IMR-90 (cell line): ENCODE results near the gene FBXO41. TPM values are rescaled to one million over a fixed set of nuclear protein-coding genes. Genes with fewer than 3 reads are reported as not detected.

Source experiments
- ATAC-seq: fragments of 200-7000 bp; cut with Tn5 transposase; 2 replicates; pipeline ENCODE4 v1.9.1; 2020; ENCODE audit warnings: low read depth, mild to moderate bottlenecking, moderate library complexity
- BruUV-seq: library from RNA; stranded (reverse); fragments of 400-500 nt; replicated peaks from 2 replicates; lab custom pipeline; 2021; lab: Mats Ljungman, UMichigan
- CTCF ChIA-PET: fragments of 300-600 bp; formaldehyde crosslinking; extraction: SDS; loops from one replicate; lab custom pipeline; 2021; ENCODE audit warnings: antibody characterized with exemption; lab: Yijun Ruan, JAX
- POLR2A ChIA-PET: fragments of 300-600 bp; sonication (Branson Sonifier 250); formaldehyde crosslinking; loops from one replicate; lab custom pipeline; 2022; ENCODE audit warnings: antibody characterized with exemption; ENCODE audit not compliant: unreplicated experiment; lab: Charles Lee
- DNase-seq: peaks from one replicate; pipeline ENCODE4 v3.0.0; 2013
- H2AFZ ChIP-seq: replicated peaks from 2 replicates; pipeline ENCODE3; 2013; ENCODE audit warnings: low read length, mild to moderate bottlenecking; ENCODE audit not compliant: poor library complexity
- H2AK5ac ChIP-seq: 2 replicates; pipeline ENCODE4 v1.6.1; 2013; ENCODE audit warnings: low read depth, low read length, inconsistent platforms
- H2AK9ac ChIP-seq: replicated peaks from 2 replicates; pipeline ENCODE3; 2013; ENCODE audit warnings: mild to moderate bottlenecking, low read depth, low read length, moderate library complexity; ENCODE audit not compliant: poor library complexity
- H2BK120ac ChIP-seq: 2 replicates; pipeline ENCODE4 v1.6.1; 2013; ENCODE audit warnings: low read depth, low read length, inconsistent platforms
- H2BK15ac ChIP-seq: 3 replicates; pipeline ENCODE4 v1.6.1; 2013; ENCODE audit warnings: low read depth, low read length, inconsistent platforms
- H2BK20ac ChIP-seq: 2 replicates; pipeline ENCODE4 v1.6.1; 2013; ENCODE audit warnings: low read depth, mild to moderate bottlenecking, inconsistent platforms, low read length, moderate library complexity
- H2BK5ac ChIP-seq: 2 replicates; pipeline ENCODE4 v1.6.1; 2013; ENCODE audit warnings: mild to moderate bottlenecking, low read depth, low read length, inconsistent platforms; ENCODE audit not compliant: poor library complexity, severe bottlenecking
- H3K14ac ChIP-seq: replicated peaks from 2 replicates; pipeline ENCODE4 v1.6.1; 2013; ENCODE audit warnings: low read depth, low read length, inconsistent platforms
- H3K18ac ChIP-seq: 2 replicates; pipeline ENCODE4 v1.6.1; 2013; ENCODE audit warnings: low read depth, low read length, control low read depth
- H3K23ac ChIP-seq: 2 replicates; pipeline ENCODE4 v1.6.1; 2013; ENCODE audit warnings: low read depth, low read length, inconsistent platforms
- H3K27ac ChIP-seq: 2 replicates; pipeline ENCODE4 v1.5.1; 2013; ENCODE audit warnings: mild to moderate bottlenecking, control low read depth, low read length; ENCODE audit not compliant: insufficient read depth
- H3K27me3 ChIP-seq: 2 replicates; pipeline ENCODE4 v1.6.1; 2013; ENCODE audit warnings: low read length; ENCODE audit not compliant: control insufficient read depth, insufficient read depth
- H3K36me3 ChIP-seq: 2 replicates; pipeline ENCODE4 v1.6.1; 2013; ENCODE audit warnings: low read length, mixed read lengths; ENCODE audit not compliant: control insufficient read depth, insufficient read depth
- H3K4ac ChIP-seq: 2 replicates; pipeline ENCODE4 v1.6.1; 2013; ENCODE audit warnings: low read depth, low read length, inconsistent platforms
- H3K4me1 ChIP-seq: 2 replicates; pipeline ENCODE4 v1.6.1; 2013; ENCODE audit warnings: low read length, mixed read lengths; ENCODE audit not compliant: control insufficient read depth, insufficient read depth
- H3K4me2 ChIP-seq: 2 replicates; pipeline ENCODE4 v1.6.1; 2013; ENCODE audit warnings: low read depth, mild to moderate bottlenecking, control low read depth, low read length, moderate library complexity
- H3K4me3 ChIP-seq: 2 replicates; pipeline ENCODE4 v1.5.1; 2013; ENCODE audit warnings: low read depth, mild to moderate bottlenecking, control low read depth, low read length, moderate library complexity; ENCODE audit not compliant: insufficient read depth
- H3K56ac ChIP-seq: 2 replicates; pipeline ENCODE4 v1.6.1; 2013; ENCODE audit warnings: low read length, inconsistent platforms; ENCODE audit not compliant: insufficient read depth; ENCODE audit errors: extremely low read depth
- H3K79me1 ChIP-seq, 2 experiments: 2 replicates each; pipeline ENCODE4 v1.6.1; 2013; ENCODE audit warnings: low read length in 2 of 2, inconsistent platforms in 1 of 2, low read depth in 1 of 2
- H3K9ac ChIP-seq: 2 replicates; pipeline ENCODE4 v1.6.1; 2013; ENCODE audit warnings: low read depth, low read length, control low read depth
- H3K9me1 ChIP-seq: 2 replicates; pipeline ENCODE4 v1.6.1; 2013; ENCODE audit warnings: low read length, inconsistent platforms; ENCODE audit not compliant: insufficient read depth
- H3K9me3 ChIP-seq: 2 replicates; pipeline ENCODE4 v1.6.1; 2013; ENCODE audit warnings: low read length; ENCODE audit not compliant: control insufficient read depth, insufficient read depth
- H4K20me1 ChIP-seq: 2 replicates; pipeline ENCODE4 v1.6.1; 2013; ENCODE audit warnings: low read length, inconsistent platforms; ENCODE audit not compliant: insufficient read depth
- H4K5ac ChIP-seq: 2 replicates; pipeline ENCODE4 v1.6.1; 2013; ENCODE audit warnings: mild to moderate bottlenecking, low read depth, low read length, control low read depth
- H4K8ac ChIP-seq, 2 experiments: 2 replicates each; pipeline ENCODE4 v1.6.1; 2013; ENCODE audit warnings: low read depth in 2 of 2, low read length in 2 of 2, control low read depth in 1 of 2, inconsistent platforms in 1 of 2
- H4K91ac ChIP-seq: 2 replicates; pipeline ENCODE4 v1.6.1; 2013; ENCODE audit warnings: low read depth, low read length, inconsistent platforms; ENCODE audit not compliant: insufficient read depth
- BHLHE40 ChIP-seq: fragments of 150-350 bp; IDR thresholded peaks from 2 replicates; pipeline ENCODE4 v1.6.1; 2016; ENCODE audit warnings: mild to moderate bottlenecking, low read depth, low read length
- CEBPB ChIP-seq: IDR thresholded peaks from 2 replicates; pipeline ENCODE4 v1.6.1; 2012; ENCODE audit warnings: low read depth, low read length, improper control_type of control experiment
- CHD1 ChIP-seq: IDR thresholded peaks from 2 replicates; pipeline ENCODE4 v1.6.1; 2012; ENCODE audit warnings: low read depth, low read length, improper control_type of control experiment
- FOS ChIP-seq: fragments of 150-350 bp; IDR thresholded peaks from 2 replicates; pipeline ENCODE4 v1.6.1; 2016; ENCODE audit warnings: low read depth, low read length
- MAFK ChIP-seq: IDR thresholded peaks from 2 replicates; pipeline ENCODE4 v1.6.1; 2012; ENCODE audit warnings: low read depth, low read length, improper control_type of control experiment
- MAZ ChIP-seq: IDR thresholded peaks from 2 replicates; pipeline ENCODE4 v1.6.1; 2012; ENCODE audit warnings: low read depth, mild to moderate bottlenecking, low read length, improper control_type of control experiment, moderate library complexity, borderline replicate concordance
- MXI1 ChIP-seq: IDR thresholded peaks from 2 replicates; pipeline ENCODE4 v1.6.1; 2012; ENCODE audit warnings: low read depth, mild to moderate bottlenecking, low read length, moderate library complexity, borderline replicate concordance
- NFE2L2 ChIP-seq: fragments of 150-350 bp; IDR thresholded peaks from 2 replicates; pipeline ENCODE4 v1.6.1; 2016; ENCODE audit warnings: low read depth, mild to moderate bottlenecking, low read length
- POLR2A ChIP-seq: IDR thresholded peaks from 2 replicates; pipeline ENCODE4 v1.6.1; 2012; ENCODE audit warnings: mild to moderate bottlenecking, low read depth, low read length
- RAD21 ChIP-seq: IDR thresholded peaks from 2 replicates; pipeline ENCODE4 v1.6.1; 2012; ENCODE audit warnings: low read length, improper control_type of control experiment
- RCOR1 ChIP-seq: IDR thresholded peaks from 2 replicates; pipeline ENCODE4 v1.6.1; 2012; ENCODE audit warnings: mild to moderate bottlenecking, low read length, improper control_type of control experiment; ENCODE audit not compliant: insufficient replicate concordance
- RFX5 ChIP-seq: IDR thresholded peaks from 2 replicates; pipeline ENCODE4 v1.8.0; 2012; ENCODE audit warnings: low read depth, mild to moderate bottlenecking, low read length, moderate library complexity
- SMC3 ChIP-seq: fragments of 150-350 bp; IDR thresholded peaks from 2 replicates; pipeline ENCODE4 v1.6.1; 2016; ENCODE audit warnings: low read depth, mild to moderate bottlenecking, antibody characterized with exemption, low read length, moderate library complexity
- USF2 ChIP-seq: fragments of 150-350 bp; IDR thresholded peaks from 2 replicates; pipeline ENCODE4 v1.6.1; 2017; ENCODE audit warnings: mild to moderate bottlenecking, antibody characterized with exemption, low read length, low read depth
- WGBS, 2 experiments: methylation state at CpG; one replicate each; pipeline versions ENCODE4 v1.1.5 to v1.1.7; 2013; ENCODE audit warnings: missing lambda C conversion rate in 2 of 2; ENCODE audit not compliant: insufficient read length in 1 of 2; ENCODE audit errors: extremely low coverage in 2 of 2; 5-methylcytosine and 5-hydroxymethylcytosine counted together
- dilution Hi-C: fragments of 300-500 bp; cut with HindIII; formaldehyde crosslinking; loops from one replicate; pipeline ENCODE4 v1.14.3; 2018; ENCODE audit warnings: low sequenced_read_pairs; ENCODE audit not compliant: unreplicated experiment
- in situ Hi-C: fragments of 300-500 bp; cut with MboI; formaldehyde crosslinking; loops from 3 replicates; pipeline ENCODE4 v1.14.3; 2019; ENCODE audit warnings: low sequenced_read_pairs, inconsistent platforms, mixed read lengths
- intact Hi-C: fragments of 100-400 bp; cut with micrococcal nuclease; formaldehyde crosslinking; loops from 2 replicates; pipeline ENCODE4 v1.10.0; 2022
- polyA plus RNA-seq, 3 experiments: library from polyadenylated mRNA; depleted of rRNA; stranded (reverse); fragments of >200 nt; gene quantifications; 2 replicates each; pipeline ENCODE4 v1.2.3, GENCODE V29; 2012; ENCODE audit warnings: low replicate concordance in 1 of 3
- total RNA-seq: library from RNA; depleted of rRNA; stranded (reverse); fragments of >200 nt; gene quantifications from 2 replicates; pipeline ENCODE4 v1.2.3, GENCODE V29; 2012
- TF ChIP-seq, protein P1 (sequence below): fragments of 150-350 bp; IDR thresholded peaks from 2 replicates; pipeline ENCODE4 v1.6.1; 2016; ENCODE audit warnings: low read depth, mild to moderate bottlenecking, low read length, moderate library complexity, borderline replicate concordance
- TF ChIP-seq, protein P2 (sequence below): conservative IDR thresholded peaks from 2 replicates; pipeline ENCODE4 v1.5.1; 2012; ENCODE audit warnings: mild to moderate bottlenecking, low read depth, low read length, improper control_type of control experiment

FBXO41 gene
- total and polyA plus RNA-seq, 2 of the 4 experiments (the other 2 are of a cell fraction) = 0.54 to 3.7 TPM

DNA sequence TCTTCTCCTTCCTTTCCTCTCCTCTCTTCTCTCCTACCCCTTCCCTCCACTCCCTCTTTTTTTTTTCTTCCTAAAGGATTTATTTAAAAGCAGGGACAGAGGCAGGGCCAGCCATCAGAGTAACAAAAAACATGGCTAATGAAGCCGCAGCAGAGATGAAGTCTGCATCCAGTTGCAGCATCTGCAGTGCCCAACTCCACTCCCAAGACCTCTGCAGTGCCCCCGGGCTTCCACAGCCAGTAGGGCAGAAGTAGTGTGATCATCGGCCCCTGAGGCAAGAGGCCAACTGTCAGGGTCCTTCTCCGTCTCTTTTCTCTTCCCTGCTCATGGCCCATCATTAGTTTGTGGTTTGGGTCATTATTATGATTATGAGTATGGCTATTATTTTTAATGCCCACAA lies 13.3 kb upstream of the FBXO41 start:
- Histone ChIP-seq H2BK20ac (no peak overlapping the region), H4K5ac (no peak overlapping the region), H3K9me1 (no peaks in the 10 kb centered on the region), H3K79me1 (no peaks in the 10 kb centered on the region), H3K23ac (no peak overlapping the region), H2BK5ac (no peak overlapping the region), H3K4me1 (no peaks in the 10 kb centered on the region; the same call in 1 of the 2 replicates), H4K20me1 (no peaks in the 10 kb centered on the region), H2BK120ac (no peak overlapping the region), H3K4ac (no peak overlapping the region), H2BK15ac (no peak overlapping the region), H3K9me3 (no peaks in the 10 kb centered on the region), H3K9ac (no peak overlapping the region), H3K27me3 (peaks cover 55% of the 10 kb centered on the region), H4K8ac (no peak overlapping the region), H3K27ac (no peak overlapping the region), H3K18ac (no peak overlapping the region), H3K4me2 (no peak overlapping the region), H3K56ac (no peak overlapping the region), H3K4me3 (no peak overlapping the region), H4K91ac (no peak overlapping the region), H3K14ac (no peak overlapping the region), H2AK9ac (no peak overlapping the region), H3K36me3 (no peaks in the 10 kb centered on the region), H2AFZ (no peak overlapping the region), H2AK5ac (no peak overlapping the region)
- DNase-seq (no peak), ATAC-seq (no peak)
- POLR2A ChIA-PET = no interaction called here
- no peak for TF ChIP-seq RFX5
- TF ChIP-seq CEBPB = no peak
- no peak for TF ChIP-seq RCOR1
- TF ChIP-seq, protein P1, sequence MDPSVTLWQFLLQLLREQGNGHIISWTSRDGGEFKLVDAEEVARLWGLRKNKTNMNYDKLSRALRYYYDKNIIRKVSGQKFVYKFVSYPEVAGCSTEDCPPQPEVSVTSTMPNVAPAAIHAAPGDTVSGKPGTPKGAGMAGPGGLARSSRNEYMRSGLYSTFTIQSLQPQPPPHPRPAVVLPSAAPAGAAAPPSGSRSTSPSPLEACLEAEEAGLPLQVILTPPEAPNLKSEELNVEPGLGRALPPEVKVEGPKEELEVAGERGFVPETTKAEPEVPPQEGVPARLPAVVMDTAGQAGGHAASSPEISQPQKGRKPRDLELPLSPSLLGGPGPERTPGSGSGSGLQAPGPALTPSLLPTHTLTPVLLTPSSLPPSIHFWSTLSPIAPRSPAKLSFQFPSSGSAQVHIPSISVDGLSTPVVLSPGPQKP = no peak
- no peak for TF ChIP-seq MXI1
- no peak for TF ChIP-seq NFE2L2
- TF ChIP-seq, protein P2, sequence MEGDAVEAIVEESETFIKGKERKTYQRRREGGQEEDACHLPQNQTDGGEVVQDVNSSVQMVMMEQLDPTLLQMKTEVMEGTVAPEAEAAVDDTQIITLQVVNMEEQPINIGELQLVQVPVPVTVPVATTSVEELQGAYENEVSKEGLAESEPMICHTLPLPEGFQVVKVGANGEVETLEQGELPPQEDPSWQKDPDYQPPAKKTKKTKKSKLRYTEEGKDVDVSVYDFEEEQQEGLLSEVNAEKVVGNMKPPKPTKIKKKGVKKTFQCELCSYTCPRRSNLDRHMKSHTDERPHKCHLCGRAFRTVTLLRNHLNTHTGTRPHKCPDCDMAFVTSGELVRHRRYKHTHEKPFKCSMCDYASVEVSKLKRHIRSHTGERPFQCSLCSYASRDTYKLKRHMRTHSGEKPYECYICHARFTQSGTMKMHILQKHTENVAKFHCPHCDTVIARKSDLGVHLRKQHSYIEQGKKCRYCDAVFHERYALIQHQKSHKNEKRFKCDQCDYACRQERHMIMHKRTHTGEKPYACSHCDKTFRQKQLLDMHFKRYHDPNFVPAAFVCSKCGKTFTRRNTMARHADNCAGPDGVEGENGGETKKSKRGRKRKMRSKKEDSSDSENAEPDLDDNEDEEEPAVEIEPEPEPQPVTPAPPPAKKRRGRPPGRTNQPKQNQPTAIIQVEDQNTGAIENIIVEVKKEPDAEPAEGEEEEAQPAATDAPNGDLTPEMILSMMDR = no peak
- no peak for TF ChIP-seq FOS
- no peak for TF ChIP-seq SMC3
- no peak for TF ChIP-seq CHD1
- no peak for TF ChIP-seq USF2
- no peak for TF ChIP-seq RAD21
- no peak for TF ChIP-seq BHLHE40
- TF ChIP-seq MAFK = no peak
- TF ChIP-seq POLR2A = no peak
- no peak for TF ChIP-seq MAZ
- dilution Hi-C loops = no loop called here
- CTCF ChIA-PET = no interaction called here
- in situ Hi-C loops = no loop called here
- intact Hi-C loops = no loop called here
- WGBS, 2 experiments = no CpG with 5 or more reads among the region's 4 CpGs
- BruUV-seq = no TSS peak
